Hepatocyte (in vitro differentiated cells): ENCODE results near the gene GFM1. TPM values are rescaled to one million over a fixed set of nuclear protein-coding genes. Genes with fewer than 3 reads are reported as not detected.
"Not testable (repeated sequence)": the region's sequence is repeated elsewhere in the genome, so short reads cannot be mapped to it uniquely, and the experiment has no call there.

Experiments used
- DNase-seq: peaks from one replicate; pipeline ENCODE4 v3.0.0-alpha.2; 2016; ENCODE audit warnings: low spot score
- H2AFZ ChIP-seq: fragments of 200-600 bp; sonication (generic); 2 replicates; pipeline ENCODE4 v1.6.0; 2016; ENCODE audit warnings: antibody characterized with exemption, mild to moderate bottlenecking
- H3K27ac ChIP-seq: fragments of 200-600 bp; sonication (generic); 2 replicates; pipeline ENCODE4 v1.5.1; 2016; ENCODE audit warnings: mild to moderate bottlenecking
- H3K27me3 ChIP-seq: fragments of 200-600 bp; sonication (generic); 2 replicates; pipeline ENCODE4 v1.6.1; 2016
- H3K36me3 ChIP-seq: fragments of 200-600 bp; sonication (generic); replicated peaks from 2 replicates; pipeline ENCODE4 v1.5.1; 2016; ENCODE audit warnings: low read depth; ENCODE audit not compliant: insufficient read depth
- H3K4me1 ChIP-seq: fragments of 200-600 bp; sonication (generic); 2 replicates; pipeline ENCODE4 v1.5.1; 2016; ENCODE audit warnings: mild to moderate bottlenecking, moderate library complexity; ENCODE audit not compliant: insufficient read depth
- H3K4me2 ChIP-seq: fragments of 200-600 bp; sonication (generic); 2 replicates; pipeline ENCODE4 v1.6.0; 2016
- H3K4me3 ChIP-seq: fragments of 200-600 bp; sonication (generic); 2 replicates; pipeline ENCODE4 v1.5.1; 2016; ENCODE audit warnings: mild to moderate bottlenecking
- H3K79me2 ChIP-seq: fragments of 200-600 bp; sonication (generic); 2 replicates; pipeline ENCODE4 v1.6.0; 2017; ENCODE audit warnings: mild to moderate bottlenecking
- H3K9me2 ChIP-seq: fragments of 200-600 bp; sonication (generic); replicated peaks from 2 replicates; pipeline ENCODE4 v1.6.0; 2017; ENCODE audit warnings: mild to moderate bottlenecking; ENCODE audit not compliant: insufficient read depth
- H3K9me3 ChIP-seq: fragments of 200-600 bp; sonication (generic); 2 replicates; pipeline ENCODE4 v1.5.1; 2016; ENCODE audit warnings: low read depth, mild to moderate bottlenecking
- H4K20me1 ChIP-seq: fragments of 200-600 bp; sonication (generic); 2 replicates; pipeline ENCODE4 v1.6.0; 2016; ENCODE audit warnings: mild to moderate bottlenecking; ENCODE audit not compliant: insufficient read depth, poor library complexity, severe bottlenecking
- CTCF ChIP-seq: fragments of 200-600 bp; sonication (generic); IDR thresholded peaks from 2 replicates; pipeline ENCODE4 v1.5.1; 2016; ENCODE audit warnings: antibody characterized with exemption, mild to moderate bottlenecking; ENCODE audit not compliant: poor library complexity
- EZH2 ChIP-seq: fragments of 200-600 bp; sonication (generic); IDR thresholded peaks from 2 replicates; pipeline ENCODE4 v1.6.1; 2016; ENCODE audit warnings: antibody characterized with exemption, mild to moderate bottlenecking, borderline replicate concordance
- EZH2phosphoT487 ChIP-seq: fragments of 200-600 bp; sonication (generic); IDR thresholded peaks from one replicate; pipeline ENCODE4 v1.6.1; 2018; ENCODE audit warnings: antibody characterized with exemption, mild to moderate bottlenecking, low read depth, moderate library complexity; ENCODE audit not compliant: unreplicated experiment, severe bottlenecking
- WGBS: methylation state at CpG from one replicate; pipeline ENCODE4 v1.1.6; 2016; ENCODE audit warnings: low lambda C conversion rate; ENCODE audit errors: missing lambda C conversion rate; 5-methylcytosine and 5-hydroxymethylcytosine counted together
- polyA plus RNA-seq: library from polyadenylated mRNA; unstranded; fragments of >200 nt; fragmentation: Nextera tagmentation; extraction: Ambion mirVana; gene quantifications from 2 replicates; pipeline ENCODE4 v1.2.1, GENCODE V29; 2016
- total RNA-seq: library from RNA; depleted of rRNA; stranded (reverse); fragments of >200 nt; gene quantifications from 2 replicates; pipeline ENCODE4 v1.2.3, GENCODE V29; 2014

GFM1 gene
- total and polyA plus RNA-seq, 2 experiments from 2014 or later: 28.0 to 60.0 TPM

DNA sequence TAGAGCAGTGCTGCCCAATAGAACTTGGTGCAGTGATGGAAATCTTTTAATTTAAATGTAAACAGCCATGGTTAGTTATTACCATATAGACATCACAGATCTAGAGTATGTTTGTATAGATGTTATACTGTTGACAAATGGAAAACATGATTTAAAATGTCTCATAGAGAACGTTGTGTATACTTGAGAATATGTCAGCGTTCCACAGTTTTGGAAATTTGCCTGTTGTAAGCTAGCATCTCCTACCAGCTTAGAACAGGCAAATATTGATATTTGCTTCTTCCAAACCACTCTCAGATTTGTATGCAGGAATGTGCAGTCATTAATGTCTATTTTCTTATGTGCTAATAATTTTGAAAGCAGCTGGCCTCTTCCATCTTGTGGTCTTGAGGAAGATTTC is 36.5 kb downstream of the GFM1 start:
- 89% methylated on average over 2 of the region's 2 CpGs for WGBS
- Histone ChIP-seq H2AFZ (no peak overlapping the region), H3K27me3 (no peaks in the 10 kb centered on the region), H3K27ac (no peak overlapping the region), H3K4me2 (no peak overlapping the region), H3K4me3 (no peak overlapping the region), H3K36me3 (no peaks in the 10 kb centered on the region), H3K9me3 (no peaks in the 10 kb centered on the region), H4K20me1 (no peaks in the 10 kb centered on the region), H3K4me1 (no peaks in the 10 kb centered on the region), H3K79me2 (no peaks in the 10 kb centered on the region), H3K9me2 (no peaks in the 10 kb centered on the region)
- no peak for TF ChIP-seq EZH2phosphoT487
- TF ChIP-seq CTCF: no peak
- no peak for TF ChIP-seq EZH2
- DNase-seq: no peak

GRCh38 chr3:158683230-158683962 is 39.1 kb downstream of the GFM1 start:
- no peak for DNase-seq
- H3K4me2 ChIP-seq: no peak overlapping the region
- no peak overlapping the region for H2AFZ ChIP-seq
- H3K4me1 ChIP-seq: no peaks in the 10 kb centered on the region
- no peaks in the 10 kb centered on the region for H3K9me2 ChIP-seq
- H3K27ac ChIP-seq: no peak overlapping the region
- no peak overlapping the region for H3K4me3 ChIP-seq
- H3K27me3 ChIP-seq: no peaks in the 10 kb centered on the region
- 95% methylated on average over 5 of the region's 5 CpGs for WGBS
- no peaks in the 10 kb centered on the region for H3K9me3 ChIP-seq
- H3K36me3 ChIP-seq: no peaks in the 10 kb centered on the region
- H3K79me2 ChIP-seq: no peaks in the 10 kb centered on the region
- TF ChIP-seq EZH2: no peak
- TF ChIP-seq CTCF: no peak
- no peak for TF ChIP-seq EZH2phosphoT487
- no peaks in the 10 kb centered on the region for H4K20me1 ChIP-seq

DNA sequence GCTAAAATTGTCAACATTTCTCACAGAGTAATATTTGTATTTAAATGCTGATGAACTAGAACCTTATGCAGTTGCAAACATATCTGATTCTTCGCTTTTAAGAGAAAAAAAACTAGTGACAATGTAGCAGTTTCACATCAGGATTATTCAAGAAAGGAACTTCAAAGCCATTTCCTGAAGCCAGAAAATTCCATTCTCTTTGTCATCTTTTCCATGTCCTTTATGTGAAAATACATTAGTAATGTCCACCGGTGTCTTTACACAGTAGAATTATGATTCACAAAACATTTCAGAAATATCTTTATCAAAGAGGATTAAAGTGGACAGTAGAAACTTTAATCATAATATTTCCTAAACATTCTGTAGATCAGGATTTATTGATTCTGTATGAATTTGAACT is 40.8 kb downstream of the GFM1 start:
- H3K36me3 ChIP-seq: no peaks in the 10 kb centered on the region
- no peaks in the 10 kb centered on the region for H3K27me3 ChIP-seq
- H3K4me3 ChIP-seq: no peak overlapping the region
- H3K79me2 ChIP-seq: no peaks in the 10 kb centered on the region
- H3K9me3 ChIP-seq: no peaks in the 10 kb centered on the region
- 88% methylated on average over 2 of the region's 2 CpGs for WGBS
- H4K20me1 ChIP-seq: no peaks in the 10 kb centered on the region
- no peak overlapping the region for H3K27ac ChIP-seq
- no peak for DNase-seq
- H2AFZ ChIP-seq: no peak overlapping the region
- TF ChIP-seq EZH2phosphoT487: no peak
- no peak for TF ChIP-seq CTCF
- TF ChIP-seq EZH2: no peak
- no peaks in the 10 kb centered on the region for H3K9me2 ChIP-seq
- no peaks in the 10 kb centered on the region for H3K4me1 ChIP-seq
- no peak overlapping the region for H3K4me2 ChIP-seq

DNA sequence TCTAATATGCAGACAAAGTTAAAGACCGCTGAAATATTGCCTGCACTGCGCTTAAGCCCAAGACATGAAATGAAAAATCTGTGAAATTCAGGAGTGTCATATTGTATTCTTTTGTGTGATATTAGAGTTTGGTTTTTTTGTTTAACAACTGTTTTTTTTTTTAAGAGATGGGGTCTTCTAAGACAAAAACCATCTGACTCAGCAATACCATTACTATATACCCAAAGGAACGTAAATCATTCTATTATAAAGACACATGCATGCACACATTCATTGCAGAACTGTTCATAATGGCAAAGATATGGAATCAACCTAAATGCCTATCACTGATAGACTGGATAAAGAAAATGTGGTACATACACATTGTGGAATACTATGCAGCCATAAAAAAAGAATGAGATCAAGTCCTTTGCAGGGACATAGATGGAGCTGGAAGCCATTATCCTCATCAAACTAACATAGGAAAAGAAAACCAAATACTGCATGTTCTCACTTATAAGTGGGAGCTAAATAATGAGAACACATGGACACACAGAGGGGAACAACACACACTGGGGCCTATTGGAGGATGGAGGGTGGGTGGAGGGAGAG is 49.6 kb downstream of the GFM1 start:
- not testable (repeated sequence) for H3K27me3 ChIP-seq, H3K27ac ChIP-seq, H3K4me2 ChIP-seq, H3K4me1 ChIP-seq, H3K9me3 ChIP-seq, H3K4me3 ChIP-seq, H3K9me2 ChIP-seq, H4K20me1 ChIP-seq, DNase-seq, H3K79me2 ChIP-seq, H3K36me3 ChIP-seq, H2AFZ ChIP-seq
- WGBS: 61% methylated on average over 3 of the region's 3 CpGs
